Endothelial cell of umbilical vein (primary cell): ENCODE data around the gene MEX3C.

Experiments used
- CTCF ChIP-seq, 2 donors: IDR thresholded peaks; 1 replicate in 1 of 2; 2 replicates in 1 of 2; pipeline ENCODE4 v1.5.1; 2011; ENCODE audit warnings: low read length in 2 of 2, mild to moderate bottlenecking in 2 of 2, moderate library complexity in 2 of 2, control low read depth in 1 of 2, inconsistent platforms in 1 of 2, low read depth in 1 of 2; ENCODE audit not compliant: insufficient read depth in 1 of 2; ENCODE audit errors: extremely low read depth in 1 of 2
- EZH2 ChIP-seq: IDR thresholded peaks from 2 replicates; pipeline ENCODE4 v1.6.1; 2012; ENCODE audit warnings: borderline replicate concordance, low read depth, mild to moderate bottlenecking, moderate library complexity, low read length, inconsistent platforms; ENCODE audit not compliant: severe bottlenecking

- no peak for TF ChIP-seq CTCF (IDR thresholded peaks at IDR 0.05; ENCODE audit: extremely low read depth in 1 of 2, insufficient read depth in 1 of 2, low read depth in 1 of 2, low read length in 2 of 2)
- no peak for TF ChIP-seq EZH2
Observed at GRCh38 chr18:51185075-51185474, 12.4 kb downstream of the MEX3C start.
